ENCODE data around the gene PALM3.
A peak's percentile ranks its signal among the peaks of the same experiment; 100 is the strongest.
"Not testable (repeated sequence)": the region's sequence is repeated elsewhere in the genome, so short reads cannot be mapped to it uniquely, and the experiment has no call there.

Gene PALM3

GRCh38 chr19:14054721-14055120, 7.2 kb downstream of the PALM3 start:
- in situ Hi-C loops (cut with MboI; ENCODE audit: low sequenced_read_pairs, unreplicated experiment), result loop anchor here (25.0 kb wide), 1 partner anchor 442 kb away; no protein-coding TSS in a partner anchor
- TF ChIP-seq CTCF (IDR thresholded peaks at IDR 0.05; ENCODE audit: borderline replicate concordance, control extremely low read depth, extremely low read depth, insufficient read depth, missing control alignments), result no peak
- DNase-seq (ENCODE audit: low spot score), result peak; percentile 27

GRCh38 chr19:14054099-14054498, 7.8 kb downstream of the PALM3 start:
- in situ Hi-C loops (cut with MboI; ENCODE audit: low sequenced_read_pairs, unreplicated experiment), result loop anchor here (25.0 kb wide), 1 partner anchor 442 kb away; no protein-coding TSS in a partner anchor
- no peak for TF ChIP-seq CTCF (IDR thresholded peaks at IDR 0.05; ENCODE audit: borderline replicate concordance, control extremely low read depth, extremely low read depth, insufficient read depth, missing control alignments)
- DNase-seq (ENCODE audit: low spot score), result no peak

- TF ChIP-seq CTCF (IDR thresholded peaks at IDR 0.05; ENCODE audit: borderline replicate concordance, control extremely low read depth, extremely low read depth, insufficient read depth, missing control alignments), result no peak
- in situ Hi-C loops (cut with MboI; ENCODE audit: low sequenced_read_pairs, unreplicated experiment), result loop anchor here (25.0 kb wide), 1 partner anchor 441 kb away; no protein-coding TSS in a partner anchor
- no peak for DNase-seq (ENCODE audit: low spot score)
Observed at GRCh38 chr19:14053500-14053899, 8.4 kb downstream of the PALM3 start.

GRCh38 chr19:14053032-14053431, 8.8 kb downstream of the PALM3 start:
- no peak for DNase-seq (ENCODE audit: low spot score)
- no peak for TF ChIP-seq CTCF (IDR thresholded peaks at IDR 0.05; ENCODE audit: borderline replicate concordance, control extremely low read depth, extremely low read depth, insufficient read depth, missing control alignments)
- in situ Hi-C loops (cut with MboI; ENCODE audit: low sequenced_read_pairs, unreplicated experiment), result loop anchor here (25.0 kb wide), 1 partner anchor 441 kb away; no protein-coding TSS in a partner anchor

- TF ChIP-seq CTCF (IDR thresholded peaks at IDR 0.05; ENCODE audit: borderline replicate concordance, control extremely low read depth, extremely low read depth, insufficient read depth, missing control alignments), result no peak
Observed at GRCh38 chr19:14052470-14052869, 9.4 kb downstream of the PALM3 start.

GRCh38 chr19:14051980-14052379, 9.9 kb downstream of the PALM3 start:
- TF ChIP-seq CTCF (IDR thresholded peaks at IDR 0.05; ENCODE audit: borderline replicate concordance, control extremely low read depth, extremely low read depth, insufficient read depth, missing control alignments), result no peak
- DNase-seq (ENCODE audit: low spot score), result no peak
- in situ Hi-C loops (cut with MboI; ENCODE audit: low sequenced_read_pairs, unreplicated experiment), result loop anchor here (25.0 kb wide), 1 partner anchor 440 kb away; no protein-coding TSS in a partner anchor

More at GRCh38 chr19:14052470-14052869, 9.4 kb downstream of the PALM3 start:
- DNase-seq (ENCODE audit: low spot score), result no peak
- in situ Hi-C loops (cut with MboI; ENCODE audit: low sequenced_read_pairs, unreplicated experiment), result loop anchor here (25.0 kb wide), 1 partner anchor 440 kb away; no protein-coding TSS in a partner anchor

- not testable (repeated sequence) for DNase-seq (ENCODE audit: low spot score)
- in situ Hi-C loops (cut with MboI; ENCODE audit: low sequenced_read_pairs, unreplicated experiment), result loop anchor here (25.0 kb wide), 1 partner anchor 439 kb away; no protein-coding TSS in a partner anchor
Observed at GRCh38 chr19:14050961-14051360, 10.9 kb downstream of the PALM3 start.

Measured in GM13976 (cell line).